Bronchial epithelial cell (primary cell): ENCODE measurements around the gene ULBP3. TPM values are rescaled to one million over a fixed set of nuclear protein-coding genes. Genes with fewer than 3 reads are reported as not detected.

ENCODE experiments used
- DNase-seq: peaks from one replicate; pipeline ENCODE4 v3.0.0-alpha.2; 2010; ENCODE audit warnings: low read depth
- FAIRE-seq: peaks from 2 replicates; lab custom pipeline; 2011; peaks lifted over from hg19 to GRCh38; lab: Jason Lieb, UNC
- H3K27me3 ChIP-seq: 2 replicates; pipeline ENCODE4 v1.5.1; 2011; ENCODE audit warnings: low read length; ENCODE audit not compliant: control insufficient read depth, insufficient read depth
- H3K36me3 ChIP-seq: 2 replicates; pipeline ENCODE4 v1.5.1; 2011; ENCODE audit warnings: low read length; ENCODE audit not compliant: control insufficient read depth, insufficient read depth
- H3K4me3 ChIP-seq: 2 replicates; pipeline ENCODE4 v1.5.1; 2011; ENCODE audit warnings: mild to moderate bottlenecking, low read depth, low read length, control low read depth
- CTCF ChIP-seq: IDR thresholded peaks from 2 replicates; pipeline ENCODE4 v1.5.1; 2011; ENCODE audit warnings: mild to moderate bottlenecking, moderate library complexity, low read length, control low read depth, inconsistent platforms; ENCODE audit not compliant: insufficient read depth, severe bottlenecking
- total RNA-seq: library from RNA; depleted of rRNA; stranded (reverse); fragments of >200 nt; gene quantifications from 2 replicates; pipeline ENCODE4 v1.2.1, GENCODE V29; 2014

The ULBP3 gene
- total RNA-seq, 1 donor from 2014 or later = 11.1 TPM

GRCh38 chr6:150056916-150057315, 12.0 kb downstream of the ULBP3 start:
- no peak overlapping the region for H3K4me3 ChIP-seq
- no peak for DNase-seq
- no peak for FAIRE-seq
- H3K36me3 ChIP-seq = no peaks in the 10 kb centered on the region
- TF ChIP-seq CTCF = no peak
- peaks cover 1% of the 10 kb centered on the region for H3K27me3 ChIP-seq

GRCh38 chr6:150056156-150056555, 12.8 kb downstream of the ULBP3 start:
- Histone ChIP-seq H3K4me3 (no peak overlapping the region), H3K27me3 (peaks cover 3% of the 10 kb centered on the region), H3K36me3 (no peaks in the 10 kb centered on the region)
- DNase-seq (no peak), FAIRE-seq (no peak)
- no peak for TF ChIP-seq CTCF

GRCh38 chr6:150055131-150055530, 13.8 kb downstream of the ULBP3 start:
- no peak for TF ChIP-seq CTCF

GRCh38 chr6:150053450-150053849, 15.5 kb downstream of the ULBP3 start:
- no peak for DNase-seq
- TF ChIP-seq CTCF = no peak
- peaks cover 3% of the 10 kb centered on the region for H3K27me3 ChIP-seq
- peak; percentile 52 for FAIRE-seq
- no peak overlapping the region for H3K4me3 ChIP-seq
- no peaks in the 10 kb centered on the region for H3K36me3 ChIP-seq

More at GRCh38 chr6:150055131-150055530, 13.8 kb downstream of the ULBP3 start:
- no peak for FAIRE-seq
- no peak for DNase-seq
- H3K27me3 ChIP-seq = peaks cover 3% of the 10 kb centered on the region
- H3K4me3 ChIP-seq = no peak overlapping the region
- no peaks in the 10 kb centered on the region for H3K36me3 ChIP-seq

GRCh38 chr6:150050846-150051245, 18.1 kb downstream of the ULBP3 start:
- TF ChIP-seq CTCF = no peak
- DNase-seq (no peak), FAIRE-seq (no peak)
- H3K4me3 ChIP-seq = no peak overlapping the region
- H3K27me3 ChIP-seq = peaks cover 1% of the 10 kb centered on the region
- no peaks in the 10 kb centered on the region for H3K36me3 ChIP-seq

- Histone ChIP-seq H3K36me3 (no peaks in the 10 kb centered on the region), H3K4me3 (no peak overlapping the region), H3K27me3 (peaks cover 1% of the 10 kb centered on the region)
- FAIRE-seq (no peak), DNase-seq (no peak)
- no peak for TF ChIP-seq CTCF
Observed at GRCh38 chr6:150048099-150048498, 20.8 kb downstream of the ULBP3 start.
